Ammon's horn (tissue), 1 donor: ENCODE measurements around the gene PACRG.

Experiments used
- DNase-seq: peaks from one replicate; pipeline ENCODE4 v3.0.0-alpha.2; 2016; ENCODE audit warnings: low spot score

Gene PACRG

GRCh38 chr6:163136681-163137397, 409.1 kb downstream of the PACRG start:
- DNase-seq = peak; percentile 38

- DNase-seq = peak; percentile 46
These were observed 409.7 kb downstream of the PACRG start for GRCh38 chr6:163137398-163137881.

GRCh38 chr6:163146036-163146435, 418.3 kb downstream of the PACRG start:
- no peak for DNase-seq

- DNase-seq = peak; percentile 79
These were observed 420.2 kb downstream of the PACRG start for GRCh38 chr6:163147994-163148393.

- peak; percentile 74 for DNase-seq
These were observed 420.9 kb downstream of the PACRG start for GRCh38 chr6:163148451-163149278.

- no peak for DNase-seq
These were observed 421.6 kb downstream of the PACRG start for GRCh38 chr6:163149279-163149848.

- DNase-seq = peak; percentile 72
These were observed 423.4 kb downstream of the PACRG start for GRCh38 chr6:163151212-163151611.

GRCh38 chr6:163152701-163153100, 424.9 kb downstream of the PACRG start:
- DNase-seq = no peak

GRCh38 chr6:163159110-163159509, 431.3 kb downstream of the PACRG start:
- DNase-seq = no peak

- no peak for DNase-seq
These were observed 431.9 kb downstream of the PACRG start for GRCh38 chr6:163159689-163160088.

GRCh38 chr6:163162007-163162873, 434.5 kb downstream of the PACRG start:
- DNase-seq = no peak

- no peak for DNase-seq
These were observed 435.1 kb downstream of the PACRG start for GRCh38 chr6:163162874-163163213.

GRCh38 chr6:163164175-163164900, 436.6 kb downstream of the PACRG start:
- no peak for DNase-seq

- DNase-seq = no peak
These were observed 437.6 kb downstream of the PACRG start for GRCh38 chr6:163165155-163165910.

- DNase-seq = peak; percentile 95
These were observed 438.1 kb downstream of the PACRG start for GRCh38 chr6:163165922-163166321.

GRCh38 chr6:163166507-163166906, 438.7 kb downstream of the PACRG start:
- no peak for DNase-seq

- DNase-seq = no peak
These were observed 441.7 kb downstream of the PACRG start for GRCh38 chr6:163169521-163169920.

GRCh38 chr6:163170294-163170883, 442.6 kb downstream of the PACRG start:
- DNase-seq = no peak

- DNase-seq = no peak
These were observed 446.0 kb downstream of the PACRG start for GRCh38 chr6:163173741-163174140.

GRCh38 chr6:163175301-163175700, 447.5 kb downstream of the PACRG start:
- no peak for DNase-seq
